GM18507 (cell line): ENCODE measurements around the gene ADSL.

ENCODE experiments used
- DNase-seq: peaks from one replicate; pipeline ENCODE4 v3.0.0; 2011; ENCODE audit warnings: low read depth; ENCODE audit not compliant: insufficient read length; ENCODE audit errors: extremely low spot score
- FAIRE-seq: peaks from 2 replicates; lab custom pipeline; 2011; peaks lifted over from hg19 to GRCh38; lab: Jason Lieb, UNC

ADSL gene

DNA sequence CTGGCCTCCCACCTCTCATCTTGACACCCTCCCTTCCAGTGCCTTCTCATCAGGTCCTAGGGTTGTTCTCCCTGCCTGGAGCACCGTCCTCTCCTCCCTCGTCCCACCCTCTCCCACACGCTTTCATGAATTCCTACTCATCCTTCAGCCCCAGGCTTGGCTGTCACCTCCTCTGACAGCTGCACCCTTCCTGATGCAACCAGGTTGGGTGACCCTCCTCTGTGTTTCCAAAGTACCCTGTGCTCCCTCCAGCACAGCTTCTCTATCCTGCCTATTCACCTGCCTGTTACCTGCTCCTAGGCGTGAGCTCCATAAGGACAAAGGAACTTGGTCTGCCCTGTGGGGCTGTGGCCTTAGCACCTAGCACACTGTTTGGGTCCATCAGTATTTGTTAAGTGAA, 82.5 kb downstream of the ADSL start:
- DNase-seq (no peak), FAIRE-seq (no peak)

GRCh38 chr22:40429481-40429880, 83.2 kb downstream of the ADSL start:
- no peak for FAIRE-seq
- no peak for DNase-seq

DNA sequence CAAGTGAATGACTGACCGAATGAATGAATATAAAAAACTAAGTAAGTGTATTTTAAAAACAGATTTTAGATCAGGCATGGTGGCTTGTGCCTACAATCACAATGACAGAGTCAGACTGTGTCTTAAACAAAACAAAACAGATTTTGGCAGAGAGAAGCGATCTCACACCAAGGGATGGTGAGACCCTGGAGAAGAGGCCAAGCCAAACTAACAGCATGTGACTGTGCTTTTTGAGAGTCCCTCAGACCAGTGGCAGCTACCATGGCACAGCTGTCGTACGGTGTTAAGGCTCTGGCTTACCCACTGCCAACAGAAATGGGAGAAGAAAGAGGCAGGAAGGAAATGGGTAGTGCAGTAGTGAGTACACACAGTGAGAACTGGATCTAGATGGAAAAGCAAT, 84.7 kb downstream of the ADSL start:
- DNase-seq (no peak), FAIRE-seq (no peak)

GRCh38 chr22:40432157-40432556, 85.9 kb downstream of the ADSL start:
- DNase-seq: no peak
- no peak for FAIRE-seq

DNA sequence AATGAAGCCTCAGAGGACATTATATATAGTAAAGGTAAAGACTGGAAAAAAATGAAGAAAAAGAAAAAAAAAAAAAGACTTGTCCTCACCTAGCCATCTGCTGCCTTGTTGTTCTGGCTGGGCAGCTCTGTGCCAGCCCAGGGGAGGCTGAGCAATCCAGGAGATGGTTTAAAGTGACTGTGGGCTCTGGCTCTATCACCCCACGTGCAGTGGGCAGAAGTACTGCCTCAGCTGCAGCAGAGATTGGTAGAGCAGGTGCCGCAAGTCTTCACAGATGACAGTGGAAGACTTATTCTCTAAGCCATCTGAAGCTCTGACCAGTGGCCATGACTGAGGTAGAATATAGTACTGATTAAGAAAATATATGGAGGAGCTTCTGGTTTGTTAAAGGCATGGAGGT, 86.3 kb downstream of the ADSL start:
- FAIRE-seq: no peak
- no peak for DNase-seq

GRCh38 chr22:40433416-40434090, 87.3 kb downstream of the ADSL start:
- peak; percentile 12 for FAIRE-seq
- no peak for DNase-seq

GRCh38 chr22:40434106-40434505, 87.8 kb downstream of the ADSL start:
- FAIRE-seq (no peak), DNase-seq (no peak)

DNA sequence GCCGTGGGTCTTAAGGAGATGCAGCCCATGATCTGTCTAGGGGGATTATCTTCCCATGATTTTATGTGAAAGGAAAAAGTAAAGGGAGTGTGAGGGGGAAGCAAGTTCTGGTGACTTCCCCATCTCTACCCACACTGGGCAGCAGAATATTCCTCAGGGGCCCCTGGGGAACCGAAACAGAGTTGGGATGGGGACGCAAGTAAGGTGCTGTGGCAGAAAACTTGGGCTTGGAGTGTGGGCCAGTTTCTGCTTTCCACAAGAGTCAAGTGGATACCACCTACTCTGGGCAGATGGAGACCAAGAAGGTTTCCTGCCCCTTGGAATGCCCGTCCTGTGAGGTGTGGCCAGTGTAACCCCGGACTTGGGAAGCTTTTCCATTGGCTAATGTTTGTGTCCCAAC, 88.4 kb downstream of the ADSL start:
- FAIRE-seq (no peak), DNase-seq (no peak)

DNA sequence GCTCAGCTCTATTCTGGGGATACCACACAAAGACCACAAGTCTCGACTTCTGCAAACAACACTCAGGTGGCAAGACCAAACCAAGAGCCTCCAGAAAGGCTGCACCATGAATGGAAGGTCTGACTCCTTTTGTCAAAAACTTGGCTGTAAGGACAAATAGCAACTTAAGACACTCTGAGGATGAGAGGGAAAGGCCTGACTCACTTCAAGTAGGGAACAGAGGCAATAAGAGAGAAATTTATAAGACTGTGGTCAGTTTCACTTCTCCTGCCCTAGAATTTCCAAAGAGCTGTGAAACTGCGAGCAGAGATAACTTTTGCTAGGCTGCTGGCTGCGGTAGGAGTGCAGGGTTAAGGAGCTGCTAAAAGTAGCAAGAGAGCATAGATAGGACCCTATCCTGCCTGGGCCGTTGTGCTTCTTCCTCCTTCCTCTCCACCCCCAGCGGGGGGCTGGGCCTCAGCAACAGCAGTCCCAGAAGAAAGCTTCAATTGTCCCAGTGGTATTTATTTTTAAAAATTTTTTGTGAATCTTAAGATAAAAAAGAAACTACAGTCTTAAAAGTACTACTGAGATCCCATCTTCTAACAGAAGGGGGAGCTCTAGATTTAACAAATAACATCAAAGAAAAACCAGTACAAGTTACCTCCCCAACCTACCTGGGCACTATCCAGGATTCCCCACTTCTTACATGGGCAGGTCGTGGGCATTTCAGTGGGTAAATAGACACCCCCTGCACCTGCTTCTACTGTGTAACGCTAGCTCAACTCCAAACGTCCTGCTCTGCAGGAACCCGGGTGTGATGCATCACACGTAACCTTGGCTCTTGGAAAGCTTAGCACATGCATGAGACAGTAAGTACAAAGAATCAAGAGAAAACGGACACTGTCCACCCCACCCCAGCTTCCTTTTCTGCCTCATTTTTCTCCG, 90.5 kb downstream of the ADSL start:
- DNase-seq (peak; percentile 12), FAIRE-seq (peak; percentile 95)
